H1 (cell line): Measurements from ENCODE around the gene RGS6. TPM values are rescaled to one million over a fixed set of nuclear protein-coding genes. Genes with fewer than 3 reads are reported as not detected.

Experiments
- CTCF ChIA-PET: fragments of 300-600 bp; sonication (Branson Sonifier 250); formaldehyde crosslinking; loops from one replicate; lab custom pipeline; 2021; ENCODE audit not compliant: partially characterized antibody; lab: Charles Lee
- POLR2A ChIA-PET: fragments of 300-600 bp; sonication (Branson Sonifier 250); formaldehyde crosslinking; loops from one replicate; lab custom pipeline; 2021; ENCODE audit warnings: inconsistent platforms; ENCODE audit not compliant: partially characterized antibody; lab: Charles Lee
- DNase-seq, 2 experiments: peaks; one replicate each; pipeline versions ENCODE4 v3.0.0 to v3.0.0-alpha.2; 2010 to 2022; ENCODE audit warnings: low spot score in 2 of 2, low read depth in 1 of 2, mixed read lengths in 1 of 2
- FAIRE-seq: peaks from 2 replicates; lab custom pipeline; 2011; peaks lifted over from hg19 to GRCh38; lab: Jason Lieb, UNC
- H2AFZ ChIP-seq: 2 replicates; pipeline ENCODE4 v1.8.1; 2012; ENCODE audit warnings: low read length, inconsistent platforms
- H2AK5ac ChIP-seq: 2 replicates; pipeline ENCODE4 v1.6.1; 2013; ENCODE audit warnings: low read depth, low read length
- H2BK120ac ChIP-seq: replicated peaks from 2 replicates; pipeline ENCODE3; 2013; ENCODE audit warnings: low read depth, low read length, inconsistent platforms
- H2BK12ac ChIP-seq: 2 replicates; pipeline ENCODE4 v1.6.1; 2013; ENCODE audit warnings: low read depth, low read length
- H2BK15ac ChIP-seq: 2 replicates; pipeline ENCODE4 v1.6.1; 2013; ENCODE audit warnings: low read length
- H2BK20ac ChIP-seq: 2 replicates; pipeline ENCODE4 v1.6.1; 2013; ENCODE audit warnings: low read length
- H2BK5ac ChIP-seq: 2 replicates; pipeline ENCODE4 v1.6.1; 2013; ENCODE audit warnings: low read depth, low read length
- H3K14ac ChIP-seq: 2 replicates; pipeline ENCODE4 v1.6.1; 2013; ENCODE audit warnings: inconsistent platforms; ENCODE audit not compliant: insufficient read length
- H3K18ac ChIP-seq: 2 replicates; pipeline ENCODE4 v1.6.1; 2013; ENCODE audit warnings: low read length; ENCODE audit errors: extremely low read depth
- H3K23ac ChIP-seq: 2 replicates; pipeline ENCODE4 v1.6.1; 2013; ENCODE audit warnings: inconsistent platforms; ENCODE audit not compliant: insufficient read length
- H3K23me2 ChIP-seq: 2 replicates; pipeline ENCODE4 v1.6.1; 2013; ENCODE audit warnings: low read depth, low read length
- H3K27ac ChIP-seq: 2 replicates; pipeline ENCODE4 v1.6.1; 2011; ENCODE audit warnings: low read depth, low read length, inconsistent platforms
- H3K27me3 ChIP-seq, 4 experiments: replicated peaks in 1 of 4; 1 replicate in 1 of 4; 2 replicates in 3 of 4; pipeline versions ENCODE4 v1.6.1 to v1.8.1; 2011 to 2013; ENCODE audit warnings: low read length in 3 of 4, mild to moderate bottlenecking in 3 of 4, inconsistent platforms in 2 of 4, mixed read lengths in 2 of 4, moderate library complexity in 1 of 4; ENCODE audit not compliant: control insufficient read depth in 3 of 4, insufficient read depth in 3 of 4; ENCODE audit errors: extremely low read depth in 1 of 4
- H3K36me3 ChIP-seq, 4 experiments: 2 replicates each; pipeline versions ENCODE4 v1.6.1 to v1.8.1; 2011 to 2013; ENCODE audit warnings: mild to moderate bottlenecking in 4 of 4, low read length in 3 of 4, moderate library complexity in 2 of 4, control low read depth in 1 of 4, inconsistent platforms in 1 of 4; ENCODE audit not compliant: insufficient read depth in 4 of 4, control insufficient read depth in 2 of 4
- H3K4ac ChIP-seq: replicated peaks from 2 replicates; pipeline ENCODE3; 2013; ENCODE audit warnings: low read length, low read depth, mixed read lengths, inconsistent platforms; ENCODE audit not compliant: insufficient read length
- H3K4me1 ChIP-seq, 4 experiments: replicated peaks in 1 of 4; 1 replicate in 1 of 4; 2 replicates in 3 of 4; pipeline versions ENCODE4 v1.6.1 to v1.8.1; 2011 to 2013; ENCODE audit warnings: low read length in 3 of 4, inconsistent platforms in 2 of 4, mixed read lengths in 1 of 4; ENCODE audit not compliant: insufficient read depth in 4 of 4, control insufficient read depth in 3 of 4
- H3K4me2 ChIP-seq, 2 experiments: 2 replicates each; pipeline versions ENCODE4 v1.6.1 to v1.8.1; 2011 to 2013; ENCODE audit warnings: low read depth in 2 of 2, low read length in 2 of 2, control low read depth in 1 of 2, inconsistent platforms in 1 of 2, mild to moderate bottlenecking in 1 of 2; ENCODE audit not compliant: insufficient read depth in 1 of 2
- H3K4me3 ChIP-seq, 4 experiments: fragments of 200-600, 300-600 bp in 1 of 4; sonication (generic), shearing (Covaris generic), sonication (Bioruptor Twin) in 1 of 4; 2 replicates each; pipeline versions ENCODE4 v1.5.1 to v1.8.1; 2011 to 2016; ENCODE audit warnings: low read length in 4 of 4, low read depth in 3 of 4, control low read depth in 2 of 4, inconsistent platforms in 2 of 4, mild to moderate bottlenecking in 2 of 4, mixed read lengths in 1 of 4, moderate library complexity in 1 of 4; ENCODE audit not compliant: insufficient read depth in 2 of 4; ENCODE audit errors: extremely low read depth in 1 of 4
- H3K56ac ChIP-seq: replicated peaks from 2 replicates; pipeline ENCODE3; 2013; ENCODE audit warnings: low read depth, mild to moderate bottlenecking, mixed read lengths, low read length, inconsistent platforms; ENCODE audit not compliant: insufficient read length
- H3K79me1 ChIP-seq: 2 replicates; pipeline ENCODE4 v1.6.1; 2013; ENCODE audit warnings: low read depth, low read length, control low read depth
- H3K79me2 ChIP-seq, 2 experiments: 2 replicates each; pipeline versions ENCODE4 v1.6.1 to v1.8.1; 2012 to 2013; ENCODE audit warnings: low read length in 2 of 2, mild to moderate bottlenecking in 2 of 2, inconsistent platforms in 1 of 2; ENCODE audit not compliant: insufficient read depth in 2 of 2, control insufficient read depth in 1 of 2
- H3K9ac ChIP-seq, 4 experiments: replicated peaks in 1 of 4; 1 replicate in 1 of 4; 2 replicates in 3 of 4; pipeline versions ENCODE4 v1.6.1 to v1.8.1; 2011 to 2013; ENCODE audit warnings: low read depth in 3 of 4, low read length in 3 of 4, control low read depth in 2 of 4, mild to moderate bottlenecking in 2 of 4, moderate library complexity in 2 of 4, inconsistent platforms in 1 of 4; ENCODE audit errors: extremely low read depth in 1 of 4
- H3K9me3 ChIP-seq, 2 experiments: 2 replicates each; pipeline versions ENCODE4 v1.6.1 to v1.8.1; 2012 to 2013; ENCODE audit warnings: mild to moderate bottlenecking in 2 of 2, moderate library complexity in 2 of 2, control low read depth in 1 of 2, inconsistent platforms in 1 of 2, low read depth in 1 of 2, low read length in 1 of 2, mixed read lengths in 1 of 2; ENCODE audit not compliant: insufficient read depth in 2 of 2
- H4K20me1 ChIP-seq, 2 experiments: replicated peaks in 1 of 2; 2 replicates each; pipeline versions ENCODE3 to v1.8.1; 2011 to 2013; ENCODE audit warnings: inconsistent platforms in 2 of 2, low read length in 2 of 2, mild to moderate bottlenecking in 1 of 2; ENCODE audit not compliant: insufficient read depth in 2 of 2, control insufficient read depth in 1 of 2
- H4K5ac ChIP-seq: 2 replicates; pipeline ENCODE4 v1.6.1; 2013; ENCODE audit warnings: low read length, low read depth, mixed read lengths, inconsistent platforms; ENCODE audit not compliant: insufficient read length
- H4K8ac ChIP-seq: 2 replicates; pipeline ENCODE4 v1.8.0; 2013; ENCODE audit warnings: mild to moderate bottlenecking, moderate library complexity, low read length, inconsistent platforms; ENCODE audit not compliant: insufficient read depth; ENCODE audit errors: extremely low read depth
- H4K91ac ChIP-seq: replicated peaks from 2 replicates; pipeline ENCODE3; 2013; ENCODE audit warnings: low read length, mixed read lengths, inconsistent platforms; ENCODE audit not compliant: insufficient read length
- EP300 ChIP-seq, 2 experiments: IDR thresholded peaks; 1 replicate in 1 of 2; 2 replicates in 1 of 2; pipeline ENCODE4 v1.6.1; 2011 to 2012; ENCODE audit warnings: low read depth in 2 of 2, low read length in 2 of 2, mild to moderate bottlenecking in 2 of 2, borderline replicate concordance in 1 of 2, inconsistent platforms in 1 of 2, moderate library complexity in 1 of 2
- NRF1 ChIP-seq: IDR thresholded peaks from 2 replicates; pipeline ENCODE4 v1.6.1; 2011; ENCODE audit warnings: mild to moderate bottlenecking, low read depth, low read length, improper control_type of control experiment
- TAF1 ChIP-seq: IDR thresholded peaks from 2 replicates; pipeline ENCODE4 v1.6.1; 2011; ENCODE audit warnings: mild to moderate bottlenecking, low read depth, low read length
- WGBS, 2 experiments: shearing (Covaris generic) in 1 of 2; methylation state at CpG; one replicate each; pipeline versions ENCODE4 v1.1.6 to v1.1.7; 2013 to 2015; ENCODE audit warnings: low lambda C conversion rate in 2 of 2, mixed read lengths in 2 of 2, inconsistent platforms in 1 of 2, low coverage in 1 of 2, missing lambda C conversion rate in 1 of 2; ENCODE audit not compliant: insufficient replicate concordance in 2 of 2, insufficient coverage in 1 of 2, insufficient read length in 1 of 2; ENCODE audit errors: extremely low coverage in 1 of 2, missing lambda C conversion rate in 1 of 2; 5-methylcytosine and 5-hydroxymethylcytosine counted together
- polyA plus RNA-seq, 7 experiments: library from polyadenylated mRNA; depleted of rRNA in 3 of 7; stranded (reverse) in 5 of 7; unstranded in 2 of 7; fragments of >200 nt in 5 of 7; fragments of 200-250 nt in 2 of 7; gene quantifications; 1 replicate in 5 of 7; 2 replicates in 1 of 7; 4 replicates in 1 of 7; pipeline versions ENCODE4 v1.2.1 to v1.2.3, GENCODE V29; 2011 to 2013; ENCODE audit warnings: missing spikeins in 2 of 7, mixed read lengths in 2 of 7
- total RNA-seq: library from RNA; stranded (reverse); fragmentation: NEBNext Ultra II Directional; extraction: Animal tissue kit (Norgen Biotek cat#: 25700); gene quantifications from 2 replicates; pipeline ENCODE4 v1.2.1, GENCODE V29; 2021
- TF ChIP-seq, protein P1 (sequence below): IDR thresholded peaks from 2 replicates; pipeline ENCODE4 v1.6.1; 2011; ENCODE audit warnings: low read length, improper control_type of control experiment

RGS6 gene
- total and polyA plus RNA-seq, 2 of the 8 experiments (the other 6 are each of a cell fraction or from before 2014, with no cell fraction given), result 0.26 to 1.1 TPM

DNA sequence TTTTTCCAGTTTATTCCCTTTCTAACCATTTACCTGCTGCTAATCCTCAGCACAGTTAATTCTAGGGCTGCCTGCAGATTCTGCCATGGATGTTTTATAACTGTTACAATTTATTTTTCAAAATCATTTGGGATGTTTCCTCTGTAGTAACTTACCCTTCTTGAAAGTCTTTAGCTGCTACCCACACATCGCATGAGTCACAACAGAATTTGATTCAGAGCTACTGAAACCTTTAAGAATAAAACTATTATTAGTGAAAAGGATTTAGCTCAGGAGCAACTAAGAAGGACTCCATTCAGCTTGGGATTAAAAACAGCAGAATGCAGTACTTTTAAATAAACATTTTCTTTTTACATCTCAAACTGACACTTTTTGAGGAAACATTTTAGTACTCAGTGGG, 41.7 kb upstream of the RGS6 start:
- H4K20me1 ChIP-seq, result no peaks in the 10 kb centered on the region
- H2BK5ac ChIP-seq, result no peak overlapping the region
- no peaks in the 10 kb centered on the region for H3K79me1 ChIP-seq
- H3K36me3 ChIP-seq, result no peaks in the 10 kb centered on the region
- no peak overlapping the region for H3K18ac ChIP-seq
- H2BK15ac ChIP-seq, result no peak overlapping the region
- no peak overlapping the region for H2BK20ac ChIP-seq
- TF ChIP-seq, protein P1, sequence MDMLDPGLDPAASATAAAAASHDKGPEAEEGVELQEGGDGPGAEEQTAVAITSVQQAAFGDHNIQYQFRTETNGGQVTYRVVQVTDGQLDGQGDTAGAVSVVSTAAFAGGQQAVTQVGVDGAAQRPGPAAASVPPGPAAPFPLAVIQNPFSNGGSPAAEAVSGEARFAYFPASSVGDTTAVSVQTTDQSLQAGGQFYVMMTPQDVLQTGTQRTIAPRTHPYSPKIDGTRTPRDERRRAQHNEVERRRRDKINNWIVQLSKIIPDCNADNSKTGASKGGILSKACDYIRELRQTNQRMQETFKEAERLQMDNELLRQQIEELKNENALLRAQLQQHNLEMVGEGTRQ, result no peak
- TF ChIP-seq TAF1 (no peak), EP300 (IDR thresholded peaks at IDR 0.05; ENCODE audit: borderline replicate concordance in 1 of 2, low read depth in 2 of 2, low read length in 2 of 2) (no peak), NRF1 (no peak)
- TF ChIP-seq, all 59 proteins: peak for 0
- H3K79me2 ChIP-seq, result no peaks in the 10 kb centered on the region
- no peak overlapping the region for H2AFZ ChIP-seq
- no peaks in the 10 kb centered on the region for H3K23me2 ChIP-seq
- H4K8ac ChIP-seq, result no peak overlapping the region
- H4K91ac ChIP-seq, result no peak overlapping the region
- H3K14ac ChIP-seq, result no peak overlapping the region
- H3K4ac ChIP-seq, result no peak overlapping the region
- H3K9me3 ChIP-seq, result no peaks in the 10 kb centered on the region
- peaks cover 0 to 13% (median 5%) of the 10 kb centered on the region in 4 experiments; a peak in 5 of 7 replicates for H3K4me1 ChIP-seq
- WGBS, 2 experiments, result 95% methylated on average over 1 of the region's 1 CpG; no CpG with 5 or more reads in 1 of the 2 experiments
- no peak for DNase-seq
- H3K4me3 ChIP-seq, result no peak overlapping the region
- no peak overlapping the region for H3K9ac ChIP-seq
- no peak overlapping the region for H3K27ac ChIP-seq
- H3K4me2 ChIP-seq, result no peak overlapping the region
- no peak overlapping the region for H3K56ac ChIP-seq
- H2BK120ac ChIP-seq, result no peak overlapping the region
- no peak overlapping the region for H4K5ac ChIP-seq
- no peak overlapping the region for H3K23ac ChIP-seq
- H2BK12ac ChIP-seq, result no peak overlapping the region
- ChIA-PET POLR2A (no interaction called here), CTCF (no interaction called here)
- FAIRE-seq, result no peak
- H2AK5ac ChIP-seq, result no peak overlapping the region
- no peaks in the 10 kb centered on the region for H3K27me3 ChIP-seq
